GM19467 (cell line): Measurements from ENCODE around the gene SOX6.
A peak's percentile ranks its signal among the peaks of the same experiment; 100 is the strongest.
"Not testable (repeated sequence)": the region's sequence is repeated elsewhere in the genome, so short reads cannot be mapped to it uniquely, and the experiment has no call there.

Experiments
- ATAC-seq: cut with Tn5 transposase; IDR thresholded peaks from one replicate; pipeline ENCODE4 v1.9.1; 2021; ENCODE audit warnings: mild to moderate bottlenecking, moderate library complexity; ENCODE audit not compliant: unreplicated experiment

The SOX6 gene

DNA sequence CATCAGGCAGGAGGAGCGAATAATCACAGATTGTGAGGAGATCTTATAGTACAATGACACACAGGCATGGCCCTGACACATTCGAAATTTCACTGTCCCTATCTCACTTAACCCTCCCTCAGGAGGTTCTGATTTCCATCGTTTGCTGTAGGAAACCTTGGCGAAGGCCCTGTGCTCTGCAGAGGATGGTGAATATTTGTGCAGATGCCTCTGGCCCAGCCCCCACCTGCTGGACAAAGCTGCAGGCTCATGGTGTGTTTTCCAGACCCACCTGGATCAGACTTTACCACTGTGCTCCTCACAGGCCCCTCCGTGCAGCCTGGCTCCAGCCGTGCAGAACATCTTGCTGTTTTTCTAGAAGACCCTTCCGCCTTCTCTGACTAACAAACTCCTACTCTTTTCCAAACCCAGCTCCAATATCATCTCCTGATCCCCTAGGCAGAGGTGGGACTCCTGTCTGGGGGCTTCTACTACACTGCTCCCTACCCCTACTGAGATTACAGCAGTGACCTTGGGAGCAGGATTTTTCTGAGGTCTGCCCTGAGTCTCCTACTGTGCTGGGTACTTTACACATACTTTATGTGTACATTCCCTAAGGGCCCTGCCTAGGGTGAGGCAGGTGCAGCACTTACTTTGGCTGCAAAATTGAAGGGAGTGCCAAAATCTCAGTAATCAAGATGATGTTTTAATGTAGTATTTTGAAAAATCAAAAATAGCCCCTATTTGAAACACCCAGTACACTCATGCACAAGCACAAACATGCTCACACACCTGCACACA, 412.7 kb downstream of the SOX6 start:
- ATAC-seq, result no peak

DNA sequence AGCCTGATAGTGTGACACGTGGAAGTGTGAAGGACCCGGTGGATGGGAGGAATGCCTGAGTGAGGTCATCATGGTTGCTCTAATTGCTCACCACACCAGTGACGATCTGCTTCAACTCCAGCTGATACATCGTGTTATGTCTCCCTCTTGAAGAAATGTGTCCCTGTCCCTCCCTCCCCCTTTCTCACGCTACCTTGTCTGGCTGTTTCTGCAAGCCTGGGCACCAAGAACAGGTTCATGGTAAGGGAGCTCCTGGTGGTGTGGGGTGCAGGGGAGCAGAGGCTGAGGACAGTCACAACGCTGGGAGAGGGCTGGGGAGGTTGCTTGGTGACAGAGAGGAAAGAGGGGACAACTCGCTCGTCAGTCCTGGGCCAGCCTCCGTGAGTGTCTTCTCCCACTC, 413.4 kb downstream of the SOX6 start:
- ATAC-seq, result no peak

DNA sequence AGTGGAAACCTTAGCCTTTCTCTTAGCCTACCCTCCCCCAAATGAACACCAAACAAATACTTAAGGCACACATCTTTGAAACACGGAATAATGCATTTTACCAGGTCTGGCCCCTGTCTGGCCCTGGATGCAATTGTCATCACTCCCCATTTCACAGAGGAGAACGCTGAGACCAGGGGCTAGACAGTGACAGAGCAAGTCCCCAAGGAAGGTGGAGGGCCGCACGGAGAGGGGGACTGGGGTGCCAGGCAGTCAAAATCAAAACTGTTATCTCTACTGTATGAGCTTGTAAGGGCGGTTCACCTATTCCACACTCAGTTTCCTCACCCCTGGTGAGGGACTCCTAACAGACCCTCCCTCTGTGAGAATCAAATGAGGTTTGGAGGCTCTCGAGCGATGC, 414.2 kb downstream of the SOX6 start:
- no peak for ATAC-seq

DNA sequence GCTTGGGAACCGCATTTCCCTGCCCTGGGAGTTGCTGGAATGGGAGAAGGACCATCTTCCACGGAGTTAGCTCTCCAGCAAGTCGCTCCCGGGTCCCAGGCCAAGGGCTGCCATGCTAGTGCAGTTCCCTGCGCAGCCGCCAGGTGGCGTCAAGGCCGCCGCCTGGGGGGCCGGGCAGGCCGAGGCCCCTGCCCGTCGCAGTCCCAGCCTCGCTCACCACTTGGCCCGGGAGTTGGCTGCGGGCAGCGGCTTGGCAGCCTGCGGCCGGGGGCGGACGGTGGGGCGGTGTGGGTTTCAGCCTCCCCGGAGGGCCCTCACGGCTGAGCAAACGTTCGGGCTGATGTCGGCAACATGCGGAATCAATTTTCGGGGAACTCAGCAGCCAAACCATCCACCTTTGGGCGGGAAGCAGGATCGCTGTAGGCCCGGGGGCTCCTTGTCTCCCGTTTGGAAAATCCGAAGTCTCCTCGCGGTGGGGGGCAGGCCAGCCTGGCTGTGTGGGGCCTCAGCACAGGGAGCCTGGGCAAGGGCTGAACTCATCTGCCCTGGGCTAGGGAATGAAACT, 415.1 kb downstream of the SOX6 start:
- ATAC-seq, result peak; percentile 54

DNA sequence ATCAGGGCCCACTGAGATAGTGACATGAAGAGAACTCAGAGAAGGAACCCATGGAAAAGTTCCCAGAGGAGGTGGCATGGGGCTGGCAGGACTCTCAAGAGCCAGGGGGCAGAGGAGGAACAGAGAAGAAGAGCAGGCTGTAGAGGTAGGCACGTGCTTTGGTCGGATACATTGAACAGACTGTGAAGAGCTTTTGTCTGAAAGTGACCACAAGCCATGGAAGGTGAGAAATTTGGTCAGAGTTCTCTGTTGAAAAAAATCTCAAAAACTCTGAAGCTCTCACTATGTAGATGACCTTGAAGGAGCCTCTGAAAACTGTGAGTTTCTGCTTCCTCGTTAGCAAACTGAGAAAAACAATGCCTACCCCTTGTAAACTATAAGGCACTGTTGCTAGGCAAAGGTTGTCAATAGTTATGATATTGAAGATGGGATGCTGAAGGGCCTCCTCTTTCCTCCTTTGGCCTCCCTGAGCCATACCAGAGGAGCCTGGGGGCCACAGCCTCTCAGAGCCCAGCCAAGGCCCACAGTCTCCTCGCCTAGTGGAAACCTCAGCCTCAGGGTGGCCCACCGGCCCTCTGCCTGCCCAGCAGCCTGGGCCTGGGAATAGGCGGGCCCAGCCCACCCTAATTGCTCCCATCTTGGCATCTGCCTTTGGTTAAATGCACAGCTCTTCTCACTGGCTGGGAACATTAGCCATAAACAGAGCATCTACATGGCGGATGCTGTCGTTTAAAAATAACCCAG, 415.7 kb downstream of the SOX6 start:
- ATAC-seq, result no peak

DNA sequence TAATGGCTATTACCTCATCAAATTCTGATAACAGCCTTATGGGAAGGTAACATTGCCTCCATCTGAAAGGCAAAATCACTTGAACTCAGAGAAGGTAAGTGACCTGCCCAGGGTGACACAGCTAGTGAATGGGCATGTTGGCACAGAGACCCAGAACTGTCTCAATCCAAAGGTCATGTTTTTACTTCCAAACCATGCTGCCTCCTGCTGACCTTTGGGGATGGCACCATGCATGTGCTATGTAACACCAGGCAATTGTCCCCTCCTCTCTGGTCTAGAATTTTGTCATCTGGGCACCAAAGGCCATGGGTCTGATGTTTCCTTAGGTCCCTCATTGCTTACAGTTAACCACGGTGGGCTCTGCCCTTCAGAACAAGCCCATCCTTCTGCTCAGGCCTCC, 417.4 kb downstream of the SOX6 start:
- ATAC-seq, result no peak

DNA sequence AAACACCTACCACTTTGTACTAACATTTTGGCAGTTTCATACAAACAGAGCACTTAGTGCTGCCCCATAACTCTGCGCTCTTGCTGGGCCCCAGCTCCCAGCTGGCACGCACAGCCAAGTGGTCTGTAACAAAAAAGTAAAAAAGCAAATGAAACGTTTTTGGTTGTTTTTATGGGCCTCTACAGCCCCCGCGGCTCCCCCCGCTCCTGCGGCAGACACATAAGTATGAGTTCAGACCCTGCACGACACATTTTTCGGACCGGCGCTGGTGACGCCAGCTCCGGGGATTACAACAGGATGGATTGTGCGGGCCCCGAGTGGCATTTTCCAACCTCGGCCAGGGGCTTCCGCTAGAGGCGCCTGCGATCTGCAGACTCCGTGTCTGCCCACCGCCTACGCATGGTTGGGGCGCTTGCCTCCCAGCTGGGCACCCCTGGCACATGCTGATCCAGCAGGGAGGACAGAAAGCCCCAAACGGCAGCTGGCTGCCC, 418.2 kb downstream of the SOX6 start:
- no peak for ATAC-seq

DNA sequence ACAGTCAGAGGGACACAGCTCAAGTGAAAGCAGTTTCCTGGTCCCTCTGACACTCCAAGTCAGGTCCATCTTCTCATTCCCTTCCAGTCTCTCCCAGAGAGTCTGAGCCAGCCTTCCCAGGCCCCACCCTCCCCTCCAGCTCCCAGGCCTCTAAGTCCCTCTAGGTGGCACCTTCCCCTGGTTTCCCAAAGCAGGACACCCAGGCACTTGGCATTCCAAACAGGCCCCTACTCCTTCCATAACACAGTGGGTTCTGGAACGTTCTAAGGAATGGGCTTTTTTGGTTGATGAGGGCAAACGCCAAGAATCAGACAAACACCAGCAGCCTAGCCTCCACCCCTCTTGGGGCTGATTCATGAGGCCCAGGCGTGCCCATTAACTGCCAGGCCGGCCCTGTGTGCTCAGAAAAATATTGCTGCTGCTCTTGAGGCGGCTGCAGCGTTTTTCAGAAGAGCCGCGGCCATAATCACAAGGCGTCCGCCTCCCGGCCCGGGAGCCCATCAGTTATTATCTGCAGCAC, 418.7 kb downstream of the SOX6 start:
- no peak for ATAC-seq

DNA sequence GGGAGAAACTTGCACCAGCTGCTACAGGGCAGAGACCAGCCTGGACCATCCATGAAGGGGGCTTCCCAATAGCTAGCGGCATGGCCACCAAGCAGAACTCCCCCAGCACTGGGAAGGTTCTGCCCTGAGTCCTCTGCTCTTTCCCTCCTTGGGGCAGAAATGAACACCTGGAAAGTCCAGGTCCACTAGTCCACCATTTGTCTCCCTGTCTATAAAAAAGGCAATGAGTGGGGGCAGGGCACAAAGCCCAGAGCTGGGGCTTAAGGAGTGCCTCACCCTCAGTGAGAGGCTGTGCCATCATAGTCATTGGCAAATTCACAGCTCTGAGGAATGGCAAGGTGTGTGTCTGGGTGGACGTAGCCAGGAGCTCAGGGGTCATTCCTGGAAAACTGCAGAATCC, 420.3 kb downstream of the SOX6 start:
- no peak for ATAC-seq

DNA sequence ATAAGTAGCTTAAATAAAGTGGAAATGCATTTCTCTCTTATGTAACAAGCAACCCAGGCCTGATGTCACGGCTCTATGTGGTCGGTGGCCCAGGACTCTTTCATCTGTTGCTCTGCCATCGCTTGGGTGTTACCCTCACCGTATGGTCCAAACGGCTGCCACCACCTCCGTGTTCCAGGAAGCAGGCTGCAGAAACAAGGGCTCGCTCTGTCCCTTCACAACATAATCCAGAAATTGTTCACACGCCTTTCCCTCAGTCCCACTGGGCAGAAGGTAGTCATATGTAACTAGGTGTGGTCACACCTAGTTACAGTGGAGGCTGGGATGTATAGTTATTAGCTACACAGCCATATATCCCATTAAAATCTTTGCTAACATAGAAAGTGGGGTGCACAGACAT, 421.0 kb downstream of the SOX6 start:
- ATAC-seq, result no peak

DNA sequence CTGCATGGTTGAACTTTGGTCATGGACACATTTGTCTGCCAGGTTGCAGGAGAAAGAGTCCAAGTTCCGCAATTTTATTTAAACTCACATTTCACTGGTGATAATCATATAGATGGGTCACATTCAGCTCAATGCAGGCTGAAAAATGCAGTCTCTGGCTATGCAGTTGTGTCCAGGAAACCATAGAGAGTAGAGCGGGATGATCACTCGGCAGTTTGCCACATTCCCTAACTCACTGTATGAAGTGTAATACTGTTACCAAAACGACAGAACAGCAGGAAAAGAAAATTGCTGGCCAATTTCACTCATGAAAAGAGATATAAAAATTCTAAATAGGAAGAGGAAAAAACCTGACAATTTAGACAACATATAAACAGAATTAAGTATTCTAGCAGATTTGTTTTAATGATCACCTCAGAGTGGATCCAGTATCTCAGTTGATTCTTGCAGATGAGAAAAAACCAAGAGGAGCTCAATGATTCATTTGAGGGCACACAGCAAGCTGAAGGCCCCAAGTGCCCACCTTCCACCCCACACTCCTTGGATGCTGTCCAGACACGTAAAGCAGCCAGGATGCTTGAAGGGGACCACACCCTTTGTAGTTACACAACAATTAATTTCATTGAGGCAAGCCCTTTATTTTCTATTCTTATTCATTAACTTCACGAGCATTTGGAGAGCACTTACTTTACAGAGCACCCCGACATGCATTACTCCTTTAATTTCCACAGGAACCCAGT, 422.3 kb downstream of the SOX6 start:
- ATAC-seq, result no peak

DNA sequence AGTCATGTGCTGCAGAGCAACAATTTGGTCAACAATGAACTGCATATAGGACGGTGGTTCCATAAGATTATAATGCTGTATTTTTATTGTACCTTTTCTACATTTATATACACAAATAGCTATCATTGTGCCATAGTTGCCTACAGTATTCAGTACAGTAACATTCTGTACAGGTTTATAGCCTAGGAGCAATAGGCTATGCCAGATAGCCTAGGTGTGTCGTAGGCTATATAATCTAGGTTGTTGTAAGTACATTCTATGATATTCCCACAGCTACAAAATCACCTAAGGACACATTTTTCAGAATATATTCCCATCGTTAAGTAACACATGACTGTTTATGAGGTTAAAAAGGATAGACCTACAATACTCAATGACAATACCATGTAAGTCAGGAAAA, 423.9 kb downstream of the SOX6 start:
- ATAC-seq, result no peak

DNA sequence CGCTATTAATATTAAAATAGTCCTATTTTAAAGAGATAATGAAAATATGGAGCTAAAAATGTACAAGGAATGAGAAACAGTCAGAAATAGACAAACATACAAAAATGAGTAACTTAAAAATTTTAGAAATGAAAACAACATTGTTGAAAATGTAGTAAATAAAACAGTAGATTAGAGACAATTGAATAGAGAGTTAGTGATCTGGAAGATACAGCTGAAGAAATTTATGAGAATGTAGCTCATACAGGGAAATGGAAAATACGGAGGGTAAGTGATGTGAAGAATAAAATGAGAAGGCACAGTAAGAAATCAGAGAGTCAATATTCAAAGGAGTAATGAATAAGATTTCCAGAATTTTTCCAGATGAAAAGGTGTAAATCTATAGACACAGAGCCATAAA, 424.8 kb downstream of the SOX6 start:
- no peak for ATAC-seq

DNA sequence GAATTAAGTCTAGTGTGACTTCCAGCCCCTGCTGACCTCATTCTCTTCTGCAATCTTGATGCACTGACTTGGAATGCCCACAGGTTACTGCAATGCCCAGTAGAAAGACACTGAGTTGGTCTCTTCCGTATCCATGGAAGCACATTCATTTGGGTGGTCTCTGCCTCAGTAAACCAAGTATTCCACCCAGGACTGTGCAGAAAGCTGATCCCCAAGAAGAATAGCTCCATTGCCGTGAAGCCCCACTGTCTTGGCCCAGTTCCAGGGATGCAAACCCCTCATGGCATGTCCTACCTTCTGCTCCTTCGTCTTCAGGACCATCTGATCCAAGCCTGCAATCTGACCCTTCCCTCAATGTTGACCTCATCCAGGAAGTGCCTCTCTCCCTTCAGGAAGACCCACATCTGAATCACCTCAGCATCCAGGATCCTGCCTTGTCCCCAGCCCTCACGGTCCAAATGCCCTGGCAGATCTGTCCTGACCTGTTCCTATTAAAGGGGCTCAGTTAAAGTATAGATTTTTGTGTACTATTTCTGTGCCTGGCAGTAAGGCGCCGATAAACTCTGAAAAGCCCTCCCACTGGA, 425.8 kb downstream of the SOX6 start:
- ATAC-seq, result no peak

DNA sequence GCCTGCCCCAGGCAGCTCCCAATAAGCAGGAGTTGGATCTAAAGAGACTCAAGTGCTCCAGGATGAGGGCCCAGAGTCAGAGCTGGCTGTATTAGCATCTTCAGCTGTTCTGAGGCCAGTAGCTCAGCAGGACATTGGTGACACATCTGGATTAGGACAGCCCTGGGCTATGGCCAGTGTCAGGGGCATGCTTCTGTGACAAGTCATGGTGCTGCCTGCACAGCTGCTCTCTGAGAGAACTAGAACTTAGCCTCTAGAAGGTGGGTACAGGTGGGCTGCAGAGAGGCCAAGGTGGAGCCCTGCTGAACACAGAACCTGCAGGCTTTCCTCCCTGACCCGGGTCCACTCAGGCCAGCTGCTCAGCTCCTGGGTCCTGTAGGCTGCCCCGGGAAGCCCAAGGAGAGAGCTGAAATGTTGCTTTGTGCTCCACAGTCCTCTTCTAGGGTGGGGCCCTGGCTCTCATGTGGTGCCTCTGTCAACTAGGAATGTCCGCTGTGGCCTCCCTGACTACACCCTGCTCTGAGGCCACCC, 426.9 kb downstream of the SOX6 start:
- ATAC-seq, result no peak

DNA sequence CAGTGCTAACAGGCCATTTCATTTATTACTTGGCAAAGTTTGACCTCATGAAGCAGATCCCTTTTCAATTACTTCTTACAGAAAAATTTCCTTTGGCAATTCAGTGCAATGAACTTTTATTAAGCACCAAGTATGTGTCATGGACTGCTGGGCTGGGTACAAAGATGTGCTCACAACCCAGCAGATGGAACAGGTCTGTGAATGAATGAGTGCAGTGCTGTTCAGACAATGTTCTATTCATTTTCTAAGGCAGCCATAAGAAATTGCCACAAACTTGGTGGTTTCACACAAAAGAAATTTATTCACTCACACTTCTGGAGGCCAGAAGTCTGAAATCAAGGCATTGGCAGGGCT, 428.5 kb downstream of the SOX6 start:
- no peak for ATAC-seq

DNA sequence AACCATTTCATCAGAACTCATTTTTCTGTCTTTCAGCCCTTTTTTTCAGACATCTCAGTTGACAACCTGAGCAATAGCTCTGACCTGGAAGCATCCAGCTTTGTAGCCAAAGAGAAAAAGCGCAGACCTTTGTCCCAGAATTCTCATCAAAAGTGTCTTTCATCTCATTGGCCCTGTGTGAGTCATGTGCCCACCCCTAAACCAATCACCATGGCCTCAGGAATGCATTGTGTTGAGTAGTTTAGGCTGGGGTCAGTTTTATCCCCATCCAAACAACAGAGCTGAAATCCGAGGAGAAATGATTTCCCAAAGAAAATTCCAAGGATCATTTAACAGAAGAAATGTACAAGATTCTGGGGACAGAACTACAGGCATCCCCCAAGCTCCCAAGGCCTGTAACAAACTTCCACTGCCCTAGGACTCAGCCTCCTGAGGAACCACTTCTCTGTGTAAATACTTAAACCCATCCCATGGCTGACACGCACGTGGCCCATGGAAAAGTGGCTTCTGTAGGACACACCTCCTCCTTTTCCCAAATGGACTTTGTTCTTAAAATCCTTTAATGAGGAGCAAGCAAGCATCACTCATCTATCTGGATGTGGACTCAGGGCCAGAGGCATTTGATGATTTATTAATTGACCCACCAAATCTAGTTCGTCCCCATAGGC, 429.0 kb downstream of the SOX6 start:
- ATAC-seq, result no peak

DNA sequence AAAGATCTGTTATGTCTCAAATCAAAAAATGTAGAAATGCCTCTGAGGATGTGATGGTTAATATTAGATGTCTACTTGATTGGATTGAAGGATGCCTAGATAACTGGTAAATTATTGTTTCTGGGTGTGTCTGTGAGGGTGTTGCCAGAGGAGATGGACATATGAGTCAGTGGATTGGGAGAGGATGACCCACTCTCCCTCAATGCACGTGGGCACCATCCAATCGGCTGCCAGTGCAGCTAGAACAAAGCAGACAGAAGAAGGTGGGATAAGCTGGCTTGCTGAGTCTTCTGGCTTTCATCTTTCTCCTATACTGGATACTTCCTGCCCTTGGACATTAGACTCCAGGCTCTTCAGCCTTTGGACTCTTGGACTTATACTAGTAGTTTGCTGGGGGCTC, 430.3 kb downstream of the SOX6 start:
- ATAC-seq, result no peak

DNA sequence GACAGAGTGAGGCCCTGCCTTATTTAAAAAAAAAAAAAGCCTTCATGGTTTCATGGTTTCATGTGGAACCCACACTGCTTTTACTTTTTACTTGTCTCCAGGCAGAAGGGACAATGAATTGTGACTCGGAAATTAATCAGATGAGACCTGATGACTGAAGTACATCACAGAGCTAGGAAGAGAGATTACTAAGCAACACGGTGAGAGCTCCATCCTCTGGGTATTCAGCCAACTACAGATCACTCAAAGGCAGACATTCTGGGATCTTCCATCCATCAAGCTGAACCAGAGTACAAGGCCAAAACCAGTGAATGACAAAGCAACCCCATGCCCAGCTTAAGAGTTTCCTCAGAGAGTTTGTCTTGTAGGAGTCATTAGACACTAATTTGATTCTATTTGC, 433.2 kb downstream of the SOX6 start:
- ATAC-seq, result no peak

DNA sequence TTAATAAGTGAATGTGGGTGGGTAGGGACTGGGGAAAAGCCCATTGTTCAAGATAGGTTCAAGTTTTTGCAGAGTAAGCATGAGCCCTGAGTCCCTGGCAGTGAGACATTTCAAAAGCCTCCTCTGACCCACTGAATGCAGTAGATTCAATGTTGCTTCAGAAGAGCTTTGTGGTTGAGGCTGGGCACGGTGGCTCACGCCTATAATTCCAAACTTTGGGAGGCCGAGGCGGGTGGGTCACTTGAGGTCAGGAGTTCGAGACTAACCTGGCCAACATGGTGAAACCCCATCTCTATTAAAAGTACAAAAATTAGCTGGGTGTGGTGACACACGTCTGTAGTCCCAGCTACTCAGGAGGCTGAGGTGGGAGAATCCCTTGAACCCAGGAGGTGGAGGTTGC, 433.6 kb downstream of the SOX6 start:
- ATAC-seq, result not testable (repeated sequence)
